SK-N-SH (cell line): ENCODE results near the gene CLIC3. TPM values are rescaled to one million over a fixed set of nuclear protein-coding genes. Genes with fewer than 3 reads are reported as not detected.

Source experiments
- CTCF ChIA-PET: fragments of 300-600, 350-600 bp; formaldehyde crosslinking; extraction: SDS; loops from one replicate; lab custom pipeline; 2021; lab: Yijun Ruan, JAX
- POLR2A ChIA-PET: fragments of 350-600 bp; sonication (Branson Sonifier 250); formaldehyde crosslinking; extraction: SDS; loops from one replicate; lab custom pipeline; 2020; ENCODE audit warnings: antibody characterized with exemption, inconsistent platforms; lab: Yijun Ruan, JAX
- DNase-seq: peaks from one replicate; pipeline ENCODE4 v3.0.0; 2012
- H2AFZ ChIP-seq: fragments of 200-600 bp; sonication (generic); 2 replicates; pipeline ENCODE4 v1.8.1; 2016; ENCODE audit warnings: antibody characterized with exemption, mild to moderate bottlenecking, low read depth
- H3F3A ChIP-seq: fragments of 200-600 bp; sonication (generic); replicated peaks from 2 replicates; pipeline ENCODE3; 2016; ENCODE audit warnings: antibody characterized with exemption, mild to moderate bottlenecking; ENCODE audit not compliant: insufficient read depth
- H3K27ac ChIP-seq, 2 experiments: fragments of 200-500 bp in 1 of 2; fragments of 200-600 bp in 1 of 2; sonication (Bioruptor generic) in 1 of 2; sonication (generic), shearing (Covaris generic) in 1 of 2; 2 replicates each; pipeline versions ENCODE4 v1.5.1 to v1.6.1; 2014 to 2016; ENCODE audit warnings: low read depth in 2 of 2, inconsistent platforms in 1 of 2, low read length in 1 of 2, mild to moderate bottlenecking in 1 of 2, mixed read lengths in 1 of 2
- H3K27me3 ChIP-seq: fragments of 200-600 bp; sonication (generic), shearing (Covaris generic); 2 replicates; pipeline ENCODE4 v1.6.1; 2016; ENCODE audit warnings: mixed run types; ENCODE audit not compliant: insufficient read depth
- H3K36me3 ChIP-seq, 2 experiments: fragments of 200-500 bp in 1 of 2; fragments of 200-600 bp in 1 of 2; sonication (Bioruptor generic) in 1 of 2; sonication (generic) in 1 of 2; replicated peaks in 1 of 2; 2 replicates each; pipeline versions ENCODE3 to v1.5.1; 2014 to 2016; ENCODE audit warnings: low read length in 1 of 2, mild to moderate bottlenecking in 1 of 2; ENCODE audit not compliant: insufficient read depth in 2 of 2, control insufficient read depth in 1 of 2
- H3K4me1 ChIP-seq, 2 experiments: fragments of 200-500 bp in 1 of 2; fragments of 200-600 bp in 1 of 2; sonication (Bioruptor generic) in 1 of 2; sonication (generic), shearing (Covaris generic) in 1 of 2; 2 replicates each; pipeline versions ENCODE4 v1.5.1 to v1.6.1; 2014 to 2016; ENCODE audit warnings: low read depth in 1 of 2, low read length in 1 of 2, mixed run types in 1 of 2; ENCODE audit not compliant: insufficient read depth in 2 of 2, control insufficient read depth in 1 of 2
- H3K4me2 ChIP-seq: fragments of 200-600 bp; sonication (generic), shearing (Covaris generic); 2 replicates; pipeline ENCODE4 v1.6.1; 2017; ENCODE audit warnings: mixed run types
- H3K4me3 ChIP-seq, 2 experiments: fragments of 200-500 bp in 1 of 2; fragments of 200-600 bp in 1 of 2; sonication (Bioruptor generic) in 1 of 2; sonication (generic), shearing (Covaris generic) in 1 of 2; 2 replicates each; pipeline versions ENCODE4 v1.5.1 to v1.8.1; 2014 to 2016; ENCODE audit warnings: low read depth in 2 of 2, inconsistent platforms in 1 of 2, low read length in 1 of 2, mild to moderate bottlenecking in 1 of 2, mixed read lengths in 1 of 2, moderate library complexity in 1 of 2
- H3K79me2 ChIP-seq: fragments of 200-600 bp; sonication (generic); 2 replicates; pipeline ENCODE4 v1.8.1; 2017; ENCODE audit warnings: mild to moderate bottlenecking; ENCODE audit not compliant: insufficient read depth
- H3K9ac ChIP-seq: fragments of 200-600 bp; sonication (generic); 2 replicates; pipeline ENCODE4 v1.6.1; 2017; ENCODE audit warnings: mixed run types
- H3K9me2 ChIP-seq: fragments of 200-600 bp; sonication (generic); 2 replicates; pipeline ENCODE4 v1.6.1; 2017; ENCODE audit warnings: mixed run types
- H3K9me3 ChIP-seq: fragments of 200-600 bp; sonication (generic); 2 replicates; pipeline ENCODE4 v1.6.1; 2017; ENCODE audit warnings: mixed run types, mild to moderate bottlenecking, moderate library complexity
- H4K20me1 ChIP-seq: fragments of 200-600 bp; sonication (generic); 2 replicates; pipeline ENCODE4 v1.6.1; 2017; ENCODE audit warnings: mild to moderate bottlenecking, mixed run types; ENCODE audit not compliant: insufficient read depth
- CHD2 ChIP-seq: fragments of 150-350 bp; IDR thresholded peaks from 2 replicates; pipeline ENCODE4 v1.6.1; 2018; ENCODE audit warnings: low read length; ENCODE audit not compliant: partially characterized antibody
- ELF1 ChIP-seq: IDR thresholded peaks from 2 replicates; pipeline ENCODE4 v1.4.0; 2012
- EZH2phosphoT487 ChIP-seq: fragments of 200-600 bp; sonication (generic); IDR thresholded peaks from 2 replicates; pipeline ENCODE4 v1.6.1; 2017; ENCODE audit warnings: low read depth, mixed run types, mild to moderate bottlenecking, antibody characterized with exemption, moderate library complexity, borderline replicate concordance
- FOSL2 ChIP-seq: IDR thresholded peaks from 2 replicates; pipeline ENCODE4 v1.4.0; 2012; ENCODE audit warnings: low read depth, mild to moderate bottlenecking, moderate library complexity, borderline replicate concordance
- FOXJ3 ChIP-seq: sonication (generic); formaldehyde crosslinking; IDR thresholded peaks from 2 replicates; pipeline ENCODE4 v1.5.1; 2020; ENCODE audit warnings: mild to moderate bottlenecking, missing genetic modification reagents
- GATA2 ChIP-seq: sonication (generic); formaldehyde crosslinking; IDR thresholded peaks from 2 replicates; pipeline ENCODE4 v1.5.0; 2020; ENCODE audit warnings: mild to moderate bottlenecking, missing genetic modification reagents
- MEF2A ChIP-seq: IDR thresholded peaks from 2 replicates; pipeline ENCODE4 v1.4.0; 2012; ENCODE audit warnings: low read depth, borderline replicate concordance
- MXI1 ChIP-seq: IDR thresholded peaks from 2 replicates; pipeline ENCODE4 v1.6.1; 2012; ENCODE audit warnings: mild to moderate bottlenecking, low read depth, low read length, improper control_type of control experiment
- NFIC ChIP-seq: IDR thresholded peaks from 2 replicates; pipeline ENCODE4 v1.4.0; 2012; ENCODE audit warnings: borderline replicate concordance
- NRF1 ChIP-seq: IDR thresholded peaks from 2 replicates; pipeline ENCODE4 v1.6.1; 2012; ENCODE audit warnings: low read depth, mild to moderate bottlenecking, low read length
- RAD21 ChIP-seq: IDR thresholded peaks from 2 replicates; pipeline ENCODE4 v1.6.1; 2012; ENCODE audit warnings: mild to moderate bottlenecking, low read length
- RXRA ChIP-seq: IDR thresholded peaks from 2 replicates; pipeline ENCODE4 v1.4.0; 2012; ENCODE audit warnings: low read depth, mild to moderate bottlenecking, borderline replicate concordance
- SMC3 ChIP-seq: IDR thresholded peaks from 2 replicates; pipeline ENCODE4 v1.6.1; 2012; ENCODE audit warnings: low read depth, low read length, improper control_type of control experiment
- TAF1 ChIP-seq: IDR thresholded peaks from 2 replicates; pipeline ENCODE4 v1.6.1; 2012; ENCODE audit warnings: low read depth, mild to moderate bottlenecking, low read length, moderate library complexity, borderline replicate concordance
- TCF12 ChIP-seq: IDR thresholded peaks from 2 replicates; pipeline ENCODE4 v1.4.0; 2012
- TEAD4 ChIP-seq: IDR thresholded peaks from 2 replicates; pipeline ENCODE4 v1.4.0; 2012; ENCODE audit warnings: mild to moderate bottlenecking, borderline replicate concordance; ENCODE audit not compliant: insufficient read depth
- YY1 ChIP-seq: IDR thresholded peaks from 2 replicates; pipeline ENCODE4 v1.4.0; 2012; ENCODE audit warnings: low read depth, mild to moderate bottlenecking
- WGBS: methylation state at CpG from one replicate; pipeline ENCODE4 v1.1.6; 2017; ENCODE audit warnings: low lambda C conversion rate; 5-methylcytosine and 5-hydroxymethylcytosine counted together
- polyA plus RNA-seq, 3 experiments: library from polyadenylated mRNA; depleted of rRNA; stranded (reverse); fragments of >200 nt; gene quantifications; 2 replicates each; pipeline ENCODE4 v1.2.3, GENCODE V29; 2012
- TF ChIP-seq, protein P1 (sequence below): IDR thresholded peaks from 2 replicates; pipeline ENCODE4 v1.4.0; 2012; ENCODE audit warnings: low read depth, borderline replicate concordance
- TF ChIP-seq, protein P2 (sequence below): IDR thresholded peaks from 2 replicates; pipeline ENCODE4 v1.4.0; 2012; ENCODE audit warnings: low read depth, borderline replicate concordance
- TF ChIP-seq, protein P3 (sequence below): IDR thresholded peaks from 2 replicates; pipeline ENCODE4 v1.6.1; 2012; ENCODE audit warnings: mild to moderate bottlenecking, low read depth, low read length, moderate library complexity
- TF ChIP-seq, protein P4 (sequence below): IDR thresholded peaks from 2 replicates; pipeline ENCODE4 v1.4.0; 2012; ENCODE audit warnings: low read depth
- TF ChIP-seq, protein P5 (sequence below): fragments of 150-350 bp; IDR thresholded peaks from 2 replicates; pipeline ENCODE4 v1.6.1; 2016; ENCODE audit warnings: mild to moderate bottlenecking, low read depth, low read length

The CLIC3 gene
- polyA plus RNA-seq, 1 of the 3 experiments (the other 2 are of a cell fraction), result 1.0 TPM

DNA sequence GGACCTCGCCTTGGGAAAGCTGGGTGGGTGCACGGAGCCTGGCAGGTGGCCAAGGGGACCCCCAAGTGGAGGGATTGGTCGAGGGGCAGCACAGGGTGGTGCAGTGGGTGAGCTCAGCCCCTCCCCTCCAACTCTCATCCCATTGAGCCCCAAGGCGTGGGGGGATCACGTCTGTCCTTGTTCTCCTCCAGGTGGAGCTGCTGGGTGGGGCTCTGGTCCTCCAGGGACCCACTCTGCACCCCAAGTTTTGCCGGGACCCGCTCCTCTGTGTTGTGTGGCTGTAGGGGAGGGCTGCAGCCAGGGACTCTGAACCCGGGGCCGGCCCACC is 39.1 kb upstream of the CLIC3 start (continued):
- TF ChIP-seq ELF1, result no peak
- TF ChIP-seq, all 33 proteins: peak for 0

DNA sequence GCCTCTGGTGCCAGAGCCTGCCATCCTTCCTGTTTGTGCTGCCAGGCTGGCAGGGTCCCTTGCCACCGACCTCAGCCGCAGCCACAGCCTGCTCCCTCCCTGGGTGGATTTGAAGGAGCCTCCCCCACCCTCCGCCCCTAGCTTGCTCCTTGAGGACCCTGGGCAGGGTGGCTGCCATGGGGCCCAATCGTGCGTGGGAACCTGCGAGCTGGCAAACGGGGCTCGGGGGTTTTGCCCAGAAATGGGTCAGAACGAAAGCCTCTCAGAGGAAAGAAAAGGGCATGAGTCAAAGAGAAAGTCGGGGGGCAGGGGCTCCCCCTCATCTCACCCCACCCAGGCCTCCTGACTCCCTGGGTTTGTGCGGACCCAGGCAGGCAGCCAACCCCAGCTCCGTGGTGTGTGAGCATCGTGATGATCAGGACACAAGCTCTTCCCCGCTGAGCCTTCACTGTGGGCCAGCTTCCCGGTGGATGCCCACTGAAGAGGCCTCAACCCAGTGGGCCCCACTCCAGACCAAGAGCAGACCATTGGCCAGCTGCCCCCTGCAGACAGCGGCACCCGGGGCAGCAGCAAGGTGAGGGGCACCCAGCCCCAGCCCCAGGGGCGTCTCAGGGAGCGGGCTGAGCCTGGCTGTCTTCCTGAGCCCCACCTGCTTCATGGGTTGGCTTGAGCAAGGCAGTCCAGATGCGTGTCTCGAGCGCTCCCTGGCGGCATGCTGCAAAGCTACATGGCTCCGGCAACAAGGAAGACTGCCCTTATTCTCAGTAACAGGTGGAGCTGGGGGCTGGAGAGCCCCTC is 38.5 kb upstream of the CLIC3 start:
- ChIA-PET POLR2A (interaction anchor here (1.5 to 1.9 kb wide), 3 partner anchors 10 to 87 kb away, joined by 6 to 13 read pairs (median 8); partner anchors contain the start of gene NPDC1), CTCF (interaction anchor here (0.6 to 15.1 kb wide), 50 partner anchors 10 to 274 kb away, joined by 3 to 350 read pairs (median 5); partner anchors contain the start of genes AJM1, C8G, CCDC183 and CLIC3)
- Histone ChIP-seq H4K20me1 (no peaks in the 10 kb centered on the region), H3K4me3 (peak overlapping the region in 1 of 2 experiments; percentile 20; a peak in 1 of 4 replicates), H3K27ac (peak overlapping the region in 1 of 2 experiments; percentile 39; a peak in 1 of 4 replicates), H3K79me2 (no peaks in the 10 kb centered on the region), H3K9me3 (no peaks in the 10 kb centered on the region), H3K4me2 (peak overlapping the region; percentile 8; the same call in 1 of the 2 replicates), H3F3A (peaks cover 4% of the 10 kb centered on the region), H3K36me3 (peaks cover 0 to 16% of the 10 kb centered on the region in 2 experiments), H2AFZ (no peak overlapping the region), H3K9ac (no peak overlapping the region), H3K9me2 (no peaks in the 10 kb centered on the region), H3K27me3 (no peaks in the 10 kb centered on the region), H3K4me1 (peaks cover 0 to 21% of the 10 kb centered on the region in 2 experiments; a peak in 1 of 4 replicates)
- WGBS, result 25% methylated on average over 13 of the region's 24 CpGs
- DNase-seq, result peak; percentile 93
- TF ChIP-seq NRF1 (no peak), NFIC (no peak), RXRA (no peak), EZH2phosphoT487 (no peak), CHD2 (no peak), TCF12 (no peak), FOSL2 (no peak), MXI1 (no peak), MEF2A (no peak), TAF1 (no peak), FOXJ3 (CRISPR knock-in tag) (0 out of 2 replicates have a peak, but pooled peaks have one; percentile 21), TEAD4 (no peak), ELF1 (no peak), GATA2 (CRISPR knock-in tag) (no peak), RAD21 (peak; percentile 85), YY1 (no peak), SMC3 (peak; percentile 90)
- TF ChIP-seq, protein P1, sequence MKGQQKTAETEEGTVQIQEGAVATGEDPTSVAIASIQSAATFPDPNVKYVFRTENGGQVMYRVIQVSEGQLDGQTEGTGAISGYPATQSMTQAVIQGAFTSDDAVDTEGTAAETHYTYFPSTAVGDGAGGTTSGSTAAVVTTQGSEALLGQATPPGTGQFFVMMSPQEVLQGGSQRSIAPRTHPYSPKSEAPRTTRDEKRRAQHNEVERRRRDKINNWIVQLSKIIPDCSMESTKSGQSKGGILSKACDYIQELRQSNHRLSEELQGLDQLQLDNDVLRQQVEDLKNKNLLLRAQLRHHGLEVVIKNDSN, result no peak
- TF ChIP-seq, protein P2, sequence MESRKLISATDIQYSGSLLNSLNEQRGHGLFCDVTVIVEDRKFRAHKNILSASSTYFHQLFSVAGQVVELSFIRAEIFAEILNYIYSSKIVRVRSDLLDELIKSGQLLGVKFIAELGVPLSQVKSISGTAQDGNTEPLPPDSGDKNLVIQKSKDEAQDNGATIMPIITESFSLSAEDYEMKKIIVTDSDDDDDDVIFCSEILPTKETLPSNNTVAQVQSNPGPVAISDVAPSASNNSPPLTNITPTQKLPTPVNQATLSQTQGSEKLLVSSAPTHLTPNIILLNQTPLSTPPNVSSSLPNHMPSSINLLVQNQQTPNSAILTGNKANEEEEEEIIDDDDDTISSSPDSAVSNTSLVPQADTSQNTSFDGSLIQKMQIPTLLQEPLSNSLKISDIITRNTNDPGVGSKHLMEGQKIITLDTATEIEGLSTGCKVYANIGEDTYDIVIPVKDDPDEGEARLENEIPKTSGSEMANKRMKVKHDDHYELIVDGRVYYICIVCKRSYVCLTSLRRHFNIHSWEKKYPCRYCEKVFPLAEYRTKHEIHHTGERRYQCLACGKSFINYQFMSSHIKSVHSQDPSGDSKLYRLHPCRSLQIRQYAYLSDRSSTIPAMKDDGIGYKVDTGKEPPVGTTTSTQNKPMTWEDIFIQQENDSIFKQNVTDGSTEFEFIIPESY, result no peak
- TF ChIP-seq, protein P3, sequence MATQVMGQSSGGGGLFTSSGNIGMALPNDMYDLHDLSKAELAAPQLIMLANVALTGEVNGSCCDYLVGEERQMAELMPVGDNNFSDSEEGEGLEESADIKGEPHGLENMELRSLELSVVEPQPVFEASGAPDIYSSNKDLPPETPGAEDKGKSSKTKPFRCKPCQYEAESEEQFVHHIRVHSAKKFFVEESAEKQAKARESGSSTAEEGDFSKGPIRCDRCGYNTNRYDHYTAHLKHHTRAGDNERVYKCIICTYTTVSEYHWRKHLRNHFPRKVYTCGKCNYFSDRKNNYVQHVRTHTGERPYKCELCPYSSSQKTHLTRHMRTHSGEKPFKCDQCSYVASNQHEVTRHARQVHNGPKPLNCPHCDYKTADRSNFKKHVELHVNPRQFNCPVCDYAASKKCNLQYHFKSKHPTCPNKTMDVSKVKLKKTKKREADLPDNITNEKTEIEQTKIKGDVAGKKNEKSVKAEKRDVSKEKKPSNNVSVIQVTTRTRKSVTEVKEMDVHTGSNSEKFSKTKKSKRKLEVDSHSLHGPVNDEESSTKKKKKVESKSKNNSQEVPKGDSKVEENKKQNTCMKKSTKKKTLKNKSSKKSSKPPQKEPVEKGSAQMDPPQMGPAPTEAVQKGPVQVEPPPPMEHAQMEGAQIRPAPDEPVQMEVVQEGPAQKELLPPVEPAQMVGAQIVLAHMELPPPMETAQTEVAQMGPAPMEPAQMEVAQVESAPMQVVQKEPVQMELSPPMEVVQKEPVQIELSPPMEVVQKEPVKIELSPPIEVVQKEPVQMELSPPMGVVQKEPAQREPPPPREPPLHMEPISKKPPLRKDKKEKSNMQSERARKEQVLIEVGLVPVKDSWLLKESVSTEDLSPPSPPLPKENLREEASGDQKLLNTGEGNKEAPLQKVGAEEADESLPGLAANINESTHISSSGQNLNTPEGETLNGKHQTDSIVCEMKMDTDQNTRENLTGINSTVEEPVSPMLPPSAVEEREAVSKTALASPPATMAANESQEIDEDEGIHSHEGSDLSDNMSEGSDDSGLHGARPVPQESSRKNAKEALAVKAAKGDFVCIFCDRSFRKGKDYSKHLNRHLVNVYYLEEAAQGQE, result no peak
- TF ChIP-seq, protein P4, sequence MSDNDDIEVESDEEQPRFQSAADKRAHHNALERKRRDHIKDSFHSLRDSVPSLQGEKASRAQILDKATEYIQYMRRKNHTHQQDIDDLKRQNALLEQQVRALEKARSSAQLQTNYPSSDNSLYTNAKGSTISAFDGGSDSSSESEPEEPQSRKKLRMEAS, result no peak
- TF ChIP-seq, protein P5, sequence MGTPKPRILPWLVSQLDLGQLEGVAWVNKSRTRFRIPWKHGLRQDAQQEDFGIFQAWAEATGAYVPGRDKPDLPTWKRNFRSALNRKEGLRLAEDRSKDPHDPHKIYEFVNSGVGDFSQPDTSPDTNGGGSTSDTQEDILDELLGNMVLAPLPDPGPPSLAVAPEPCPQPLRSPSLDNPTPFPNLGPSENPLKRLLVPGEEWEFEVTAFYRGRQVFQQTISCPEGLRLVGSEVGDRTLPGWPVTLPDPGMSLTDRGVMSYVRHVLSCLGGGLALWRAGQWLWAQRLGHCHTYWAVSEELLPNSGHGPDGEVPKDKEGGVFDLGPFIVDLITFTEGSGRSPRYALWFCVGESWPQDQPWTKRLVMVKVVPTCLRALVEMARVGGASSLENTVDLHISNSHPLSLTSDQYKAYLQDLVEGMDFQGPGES, result no peak
